Omental fat pad (tissue), 4 donors: ENCODE data around the gene DDX27. TPM values are rescaled to one million over a fixed set of nuclear protein-coding genes. Genes with fewer than 3 reads are reported as not detected.

Source experiments
- ATAC-seq: fragments of 150-250 bp; one replicate; pipeline ENCODE4 v1.9.1; 2016; ENCODE audit warnings: mild to moderate bottlenecking, moderate library complexity; ENCODE audit not compliant: low FRiP score
- DNase-seq: peaks from one replicate; pipeline ENCODE4 v3.0.0-alpha.2; 2019; ENCODE audit warnings: low spot score
- CTCF ChIP-seq, 3 donors: fragments of 450-650 bp; IDR thresholded peaks; one replicate each; pipeline ENCODE4 v1.5.1; 2016 to 2017; ENCODE audit warnings: antibody characterized with exemption in 3 of 3, mild to moderate bottlenecking in 3 of 3, moderate library complexity in 2 of 3
- total RNA-seq, 4 donors: library from RNA; depleted of rRNA; stranded (reverse); fragments of >200 nt; gene quantifications; one replicate each; pipeline ENCODE4 v1.1.0, GENCODE V29; 2016

Gene DDX27
- total RNA-seq, 4 donors from 2014 or later, result 23.6 to 36.3 (median 29.4) TPM

- DNase-seq (no peak), ATAC-seq (no peak)
- TF ChIP-seq CTCF (IDR thresholded peaks at IDR 0.05), result no peak
These were observed 12.3 kb downstream of the DDX27 start for GRCh38 chr20:49231471-49231870.

GRCh38 chr20:49233226-49233625, 14.0 kb downstream of the DDX27 start:
- no peak for DNase-seq
- ATAC-seq, result no peak
- TF ChIP-seq CTCF (IDR thresholded peaks at IDR 0.05), result no peak

GRCh38 chr20:49234831-49235230, 15.6 kb downstream of the DDX27 start:
- no peak for DNase-seq
- TF ChIP-seq CTCF (IDR thresholded peaks at IDR 0.05), result no peak
- no peak for ATAC-seq

GRCh38 chr20:49236301-49236700, 17.1 kb downstream of the DDX27 start:
- TF ChIP-seq CTCF (IDR thresholded peaks at IDR 0.05), result no peak
- ATAC-seq (no peak), DNase-seq (no peak)

- no peak for ATAC-seq
- no peak for TF ChIP-seq CTCF (IDR thresholded peaks at IDR 0.05)
- DNase-seq, result no peak
These were observed 18.3 kb downstream of the DDX27 start for GRCh38 chr20:49237531-49237930.

GRCh38 chr20:49245921-49246740, 26.9 kb downstream of the DDX27 start:
- peak in 1 of 3 donors; percentile 12 for TF ChIP-seq CTCF (IDR thresholded peaks at IDR 0.05)
- DNase-seq (no peak), ATAC-seq (peak; percentile 62)

- DNase-seq (no peak), ATAC-seq (no peak)
- TF ChIP-seq CTCF (IDR thresholded peaks at IDR 0.05), result no peak
These were observed 28.0 kb downstream of the DDX27 start for GRCh38 chr20:49247169-49247723.
